Keratinocyte (primary cell): Measurements from ENCODE around the gene ARHGAP40.
A peak's percentile ranks its signal among the peaks of the same experiment; 100 is the strongest.

ENCODE experiments used
- CTCF ChIP-seq, 3 experiments: IDR thresholded peaks in 1 of 3; conservative IDR thresholded peaks in 1 of 3; optimal IDR thresholded peaks in 1 of 3; 2 replicates in 2 of 3; 3 replicates in 1 of 3; pipeline versions ENCODE3 to v1.5.1; 2011; ENCODE audit warnings: low read length in 3 of 3, mild to moderate bottlenecking in 3 of 3, moderate library complexity in 2 of 3, control low read depth in 1 of 3, inconsistent platforms in 1 of 3; ENCODE audit not compliant: insufficient read depth in 2 of 3; ENCODE audit errors: extremely low read depth in 1 of 3
- EZH2 ChIP-seq: IDR thresholded peaks from one replicate; pipeline ENCODE4 v1.6.1; 2012; ENCODE audit warnings: inconsistent platforms, mild to moderate bottlenecking, low read length, moderate library complexity

DNA sequence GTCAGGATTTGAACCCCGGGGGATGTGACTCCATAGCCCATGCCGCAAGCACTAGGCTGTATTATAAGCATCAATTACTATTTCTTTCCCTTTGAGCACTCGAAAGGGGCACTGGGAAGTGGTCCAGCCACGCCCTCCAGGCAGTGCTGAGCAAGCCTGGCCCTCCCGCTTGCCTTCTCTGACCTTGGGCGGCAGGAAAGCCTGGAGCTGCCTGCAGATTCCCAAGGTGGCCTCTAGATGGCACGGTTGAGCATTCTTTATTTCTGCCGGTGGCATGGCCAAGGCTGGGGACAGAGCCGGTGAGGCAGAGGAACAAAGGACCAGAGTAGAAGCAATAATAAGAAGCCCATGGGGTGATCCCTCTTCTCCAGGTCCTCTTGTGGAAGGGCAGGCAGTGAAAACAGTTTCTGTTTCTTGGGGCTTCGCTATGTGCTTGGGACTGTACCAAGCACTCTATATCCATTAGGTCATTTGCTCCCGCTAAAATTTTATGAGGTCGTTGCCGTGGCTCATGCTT lies 32.0 kb downstream of the ARHGAP40 start:
- TF ChIP-seq CTCF (optimal IDR thresholded peaks at IDR 0.05 in 1 of 3, IDR thresholded peaks at IDR 0.05 in 1 of 3, conservative IDR thresholded peaks at IDR 0.05 in 1 of 3; ENCODE audit: extremely low read depth in 1 of 3, insufficient read depth in 2 of 3, low read length in 3 of 3) (peak; percentile 80 to 93 (median 89)), EZH2 (no peak)
